Activated T-cell treated with anti-CD3 and anti-CD28 coated beads, Interleukin-2, amount 50 U/mL, for 24 hours (primary cell): ENCODE data around the gene NR6A1.

Experiments used
- DNase-seq: peaks from one replicate; pipeline ENCODE4 v3.0.0-alpha.2; 2020
- H3K27ac Mint-ChIP-seq: 2 replicates; pipeline ENCODE4 v1.8.0; 2020; ENCODE audit warnings: mild to moderate bottlenecking, mixed read lengths
- H3K27me3 Mint-ChIP-seq: 2 replicates; pipeline ENCODE4 v1.8.0; 2020; ENCODE audit warnings: mixed read lengths
- H3K36me3 Mint-ChIP-seq: 2 replicates; pipeline ENCODE4 v1.8.0; 2020; ENCODE audit warnings: low read depth, mixed read lengths
- H3K4me1 Mint-ChIP-seq: 2 replicates; pipeline ENCODE4 v1.8.0; 2020; ENCODE audit warnings: low read depth, mixed read lengths
- H3K4me3 Mint-ChIP-seq: 2 replicates; pipeline ENCODE4 v1.8.0; 2020; ENCODE audit warnings: mild to moderate bottlenecking, moderate library complexity, mixed read lengths
- H3K9me3 Mint-ChIP-seq: 2 replicates; pipeline ENCODE4 v1.8.0; 2020; ENCODE audit warnings: mixed read lengths

Gene NR6A1

GRCh38 chr9:124467410-124468060, 303.6 kb downstream of the NR6A1 start:
- Mint-ChIP-seq H3K27ac (no peak overlapping the region), H3K36me3 (no peaks in the 10 kb centered on the region), H3K4me1 (no peaks in the 10 kb centered on the region), H3K27me3 (peaks cover 12% of the 10 kb centered on the region), H3K9me3 (no peaks in the 10 kb centered on the region), H3K4me3 (no peak overlapping the region)
- no peak for DNase-seq
